Hepatocyte (in vitro differentiated cells): ENCODE measurements around the gene MAGI2. TPM values are rescaled to one million over a fixed set of nuclear protein-coding genes. Genes with fewer than 3 reads are reported as not detected.

Experiments used
- DNase-seq: peaks from one replicate; pipeline ENCODE4 v3.0.0-alpha.2; 2016; ENCODE audit warnings: low spot score
- H2AFZ ChIP-seq: fragments of 200-600 bp; sonication (generic); 2 replicates; pipeline ENCODE4 v1.6.0; 2016; ENCODE audit warnings: antibody characterized with exemption, mild to moderate bottlenecking
- H3K27ac ChIP-seq: fragments of 200-600 bp; sonication (generic); 2 replicates; pipeline ENCODE4 v1.5.1; 2016; ENCODE audit warnings: mild to moderate bottlenecking
- H3K27me3 ChIP-seq: fragments of 200-600 bp; sonication (generic); 2 replicates; pipeline ENCODE4 v1.6.1; 2016
- H3K36me3 ChIP-seq: fragments of 200-600 bp; sonication (generic); replicated peaks from 2 replicates; pipeline ENCODE4 v1.5.1; 2016; ENCODE audit warnings: low read depth; ENCODE audit not compliant: insufficient read depth
- H3K4me1 ChIP-seq: fragments of 200-600 bp; sonication (generic); 2 replicates; pipeline ENCODE4 v1.5.1; 2016; ENCODE audit warnings: mild to moderate bottlenecking, moderate library complexity; ENCODE audit not compliant: insufficient read depth
- H3K4me2 ChIP-seq: fragments of 200-600 bp; sonication (generic); 2 replicates; pipeline ENCODE4 v1.6.0; 2016
- H3K4me3 ChIP-seq: fragments of 200-600 bp; sonication (generic); 2 replicates; pipeline ENCODE4 v1.5.1; 2016; ENCODE audit warnings: mild to moderate bottlenecking
- H3K79me2 ChIP-seq: fragments of 200-600 bp; sonication (generic); 2 replicates; pipeline ENCODE4 v1.6.0; 2017; ENCODE audit warnings: mild to moderate bottlenecking
- H3K9me2 ChIP-seq: fragments of 200-600 bp; sonication (generic); replicated peaks from 2 replicates; pipeline ENCODE4 v1.6.0; 2017; ENCODE audit warnings: mild to moderate bottlenecking; ENCODE audit not compliant: insufficient read depth
- H3K9me3 ChIP-seq: fragments of 200-600 bp; sonication (generic); 2 replicates; pipeline ENCODE4 v1.5.1; 2016; ENCODE audit warnings: low read depth, mild to moderate bottlenecking
- H4K20me1 ChIP-seq: fragments of 200-600 bp; sonication (generic); 2 replicates; pipeline ENCODE4 v1.6.0; 2016; ENCODE audit warnings: mild to moderate bottlenecking; ENCODE audit not compliant: insufficient read depth, poor library complexity, severe bottlenecking
- EZH2 ChIP-seq: fragments of 200-600 bp; sonication (generic); IDR thresholded peaks from 2 replicates; pipeline ENCODE4 v1.6.1; 2016; ENCODE audit warnings: antibody characterized with exemption, mild to moderate bottlenecking, borderline replicate concordance
- EZH2phosphoT487 ChIP-seq: fragments of 200-600 bp; sonication (generic); IDR thresholded peaks from one replicate; pipeline ENCODE4 v1.6.1; 2018; ENCODE audit warnings: antibody characterized with exemption, mild to moderate bottlenecking, low read depth, moderate library complexity; ENCODE audit not compliant: unreplicated experiment, severe bottlenecking
- WGBS: methylation state at CpG from one replicate; pipeline ENCODE4 v1.1.6; 2016; ENCODE audit warnings: low lambda C conversion rate; ENCODE audit errors: missing lambda C conversion rate; 5-methylcytosine and 5-hydroxymethylcytosine counted together
- polyA plus RNA-seq: library from polyadenylated mRNA; unstranded; fragments of >200 nt; fragmentation: Nextera tagmentation; extraction: Ambion mirVana; gene quantifications from 2 replicates; pipeline ENCODE4 v1.2.1, GENCODE V29; 2016
- total RNA-seq: library from RNA; depleted of rRNA; stranded (reverse); fragments of >200 nt; gene quantifications from 2 replicates; pipeline ENCODE4 v1.2.3, GENCODE V29; 2014
- TF ChIP-seq, protein P1 (sequence below): fragments of 200-600 bp; sonication (generic); IDR thresholded peaks from 2 replicates; pipeline ENCODE4 v1.5.1; 2016; ENCODE audit warnings: antibody characterized with exemption, mild to moderate bottlenecking; ENCODE audit not compliant: poor library complexity

The MAGI2 gene
- total and polyA plus RNA-seq, 2 experiments from 2014 or later, result 3.1 to 6.7 TPM

DNA sequence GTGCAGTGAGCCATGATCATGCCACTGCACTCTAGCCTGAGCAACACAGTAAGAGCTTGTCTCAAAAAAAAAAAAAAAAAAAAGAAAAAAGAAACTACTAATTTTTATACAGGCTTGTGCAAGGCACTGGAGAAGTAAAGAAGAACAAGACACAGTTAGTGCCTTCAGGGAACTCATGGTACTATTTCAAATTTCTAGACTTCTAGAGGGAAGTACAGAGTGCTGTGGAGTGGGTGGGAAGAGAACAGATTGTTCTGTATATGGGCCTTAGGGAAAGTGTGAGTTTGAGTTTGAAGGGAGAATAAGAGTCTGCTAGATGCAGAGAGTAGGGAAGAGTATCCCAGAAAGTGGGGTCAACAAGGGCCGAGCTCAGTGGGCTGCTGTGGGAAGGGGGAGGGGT is 1420.1 kb downstream of the MAGI2 start:
- H4K20me1 ChIP-seq, result no peaks in the 10 kb centered on the region
- WGBS, result 88% methylated on average over 1 of the region's 1 CpG
- no peaks in the 10 kb centered on the region for H3K9me3 ChIP-seq
- H3K4me3 ChIP-seq, result no peak overlapping the region
- no peaks in the 10 kb centered on the region for H3K4me1 ChIP-seq
- no peak overlapping the region for H3K27ac ChIP-seq
- no peaks in the 10 kb centered on the region for H3K9me2 ChIP-seq
- no peaks in the 10 kb centered on the region for H3K36me3 ChIP-seq
- DNase-seq, result no peak
- H3K79me2 ChIP-seq, result no peaks in the 10 kb centered on the region
- H3K27me3 ChIP-seq, result no peaks in the 10 kb centered on the region
- no peak overlapping the region for H2AFZ ChIP-seq
- TF ChIP-seq, protein P1, sequence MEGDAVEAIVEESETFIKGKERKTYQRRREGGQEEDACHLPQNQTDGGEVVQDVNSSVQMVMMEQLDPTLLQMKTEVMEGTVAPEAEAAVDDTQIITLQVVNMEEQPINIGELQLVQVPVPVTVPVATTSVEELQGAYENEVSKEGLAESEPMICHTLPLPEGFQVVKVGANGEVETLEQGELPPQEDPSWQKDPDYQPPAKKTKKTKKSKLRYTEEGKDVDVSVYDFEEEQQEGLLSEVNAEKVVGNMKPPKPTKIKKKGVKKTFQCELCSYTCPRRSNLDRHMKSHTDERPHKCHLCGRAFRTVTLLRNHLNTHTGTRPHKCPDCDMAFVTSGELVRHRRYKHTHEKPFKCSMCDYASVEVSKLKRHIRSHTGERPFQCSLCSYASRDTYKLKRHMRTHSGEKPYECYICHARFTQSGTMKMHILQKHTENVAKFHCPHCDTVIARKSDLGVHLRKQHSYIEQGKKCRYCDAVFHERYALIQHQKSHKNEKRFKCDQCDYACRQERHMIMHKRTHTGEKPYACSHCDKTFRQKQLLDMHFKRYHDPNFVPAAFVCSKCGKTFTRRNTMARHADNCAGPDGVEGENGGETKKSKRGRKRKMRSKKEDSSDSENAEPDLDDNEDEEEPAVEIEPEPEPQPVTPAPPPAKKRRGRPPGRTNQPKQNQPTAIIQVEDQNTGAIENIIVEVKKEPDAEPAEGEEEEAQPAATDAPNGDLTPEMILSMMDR, result no peak
- TF ChIP-seq EZH2phosphoT487 (no peak), EZH2 (no peak)
- H3K4me2 ChIP-seq, result no peak overlapping the region

DNA sequence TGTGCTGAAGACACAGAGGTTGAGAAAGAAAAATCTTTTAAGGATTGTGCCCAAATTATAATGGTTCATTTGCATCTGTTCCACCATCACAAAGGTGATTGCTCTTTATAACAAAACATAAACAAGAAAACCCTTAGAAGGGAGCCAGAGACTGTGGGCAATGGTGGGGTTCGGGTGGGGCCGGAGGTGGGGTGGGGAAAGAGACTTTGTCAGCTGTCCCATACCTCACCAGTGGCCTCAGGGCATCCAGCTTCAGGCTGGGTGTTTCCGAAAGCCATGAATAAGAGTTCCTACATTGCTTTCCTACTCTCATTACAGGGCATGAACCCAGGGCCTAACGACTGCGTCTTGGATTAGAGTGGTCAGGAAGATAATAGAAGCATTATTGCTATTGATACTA is 1427.0 kb downstream of the MAGI2 start:
- Histone ChIP-seq H3K36me3 (no peaks in the 10 kb centered on the region), H3K9me2 (no peaks in the 10 kb centered on the region), H3K27ac (no peak overlapping the region), H3K4me2 (no peak overlapping the region), H4K20me1 (no peaks in the 10 kb centered on the region), H2AFZ (no peak overlapping the region), H3K4me1 (no peaks in the 10 kb centered on the region), H3K79me2 (no peaks in the 10 kb centered on the region), H3K4me3 (no peak overlapping the region), H3K9me3 (no peaks in the 10 kb centered on the region), H3K27me3 (no peaks in the 10 kb centered on the region)
- TF ChIP-seq, protein P1, result no peak
- no peak for TF ChIP-seq EZH2
- no peak for TF ChIP-seq EZH2phosphoT487
- 85% methylated on average over 5 of the region's 5 CpGs for WGBS
- DNase-seq, result no peak

DNA sequence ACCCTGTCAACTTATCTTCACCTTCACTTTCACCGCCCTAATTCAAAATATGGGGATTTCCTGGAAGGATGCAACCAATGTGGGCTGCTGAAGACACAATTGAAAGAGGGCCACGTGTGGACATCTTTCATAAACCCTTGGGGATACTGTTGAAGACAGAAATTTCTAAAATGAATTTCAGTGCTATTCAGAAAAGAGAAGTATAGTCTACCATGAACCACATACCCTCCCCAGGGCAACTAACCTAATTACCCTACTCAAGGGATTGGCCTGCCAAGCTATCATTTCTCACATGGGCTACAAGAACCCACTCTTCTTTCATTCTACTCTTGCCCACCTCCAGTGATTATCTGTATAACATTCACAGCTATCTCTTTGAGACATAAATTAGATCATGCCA is 1428.9 kb downstream of the MAGI2 start:
- H3K9me3 ChIP-seq, result no peaks in the 10 kb centered on the region
- no peaks in the 10 kb centered on the region for H3K27me3 ChIP-seq
- H3K79me2 ChIP-seq, result no peaks in the 10 kb centered on the region
- no peak overlapping the region for H3K4me3 ChIP-seq
- 87% methylated on average over 2 of the region's 2 CpGs for WGBS
- H3K27ac ChIP-seq, result no peak overlapping the region
- no peak for DNase-seq
- no peaks in the 10 kb centered on the region for H3K9me2 ChIP-seq
- TF ChIP-seq EZH2 (no peak), EZH2phosphoT487 (no peak)
- TF ChIP-seq, protein P1, result no peak
- H4K20me1 ChIP-seq, result no peaks in the 10 kb centered on the region
- no peak overlapping the region for H2AFZ ChIP-seq
- no peaks in the 10 kb centered on the region for H3K36me3 ChIP-seq
- no peak overlapping the region for H3K4me2 ChIP-seq
- H3K4me1 ChIP-seq, result no peaks in the 10 kb centered on the region

- peaks cover 8% of the 10 kb centered on the region for H3K4me1 ChIP-seq
- H3K9me2 ChIP-seq, result no peaks in the 10 kb centered on the region
- H2AFZ ChIP-seq, result no peak overlapping the region
- no peaks in the 10 kb centered on the region for H4K20me1 ChIP-seq
- no peak overlapping the region for H3K4me3 ChIP-seq
- peaks cover 6% of the 10 kb centered on the region for H3K79me2 ChIP-seq
- no peaks in the 10 kb centered on the region for H3K36me3 ChIP-seq
- H3K27ac ChIP-seq, result no peak overlapping the region
- TF ChIP-seq, protein P1, result no peak
- no peak for TF ChIP-seq EZH2
- no peak for TF ChIP-seq EZH2phosphoT487
- no peak overlapping the region for H3K4me2 ChIP-seq
- no peaks in the 10 kb centered on the region for H3K9me3 ChIP-seq
- no peaks in the 10 kb centered on the region for H3K27me3 ChIP-seq
- 85% methylated on average over 4 of the region's 4 CpGs for WGBS
- DNase-seq, result no peak
These were observed 1430.3 kb downstream of the MAGI2 start for GRCh38 chr7:78023191-78023590.
